ENCODE results near the gene MACC1.

- no peak for TF ChIP-seq POLR2A (IDR thresholded peaks at IDR 0.05)
- TF ChIP-seq CTCF (IDR thresholded peaks at IDR 0.05) = no peak
These were observed 11.5 kb upstream of the MACC1 start for GRCh38 chr7:20228654-20229053.
